Peyer's patch (tissue), 4 donors: ENCODE measurements around the gene ZNF507. TPM values are rescaled to one million over a fixed set of nuclear protein-coding genes. Genes with fewer than 3 reads are reported as not detected.

Experiments
- DNase-seq, 3 donors: peaks; one replicate each; pipeline ENCODE4 v3.0.0-alpha.2; 2017 to 2019
- H3K27ac ChIP-seq, 4 donors: fragments of 200-600 bp; sonication (generic); one replicate each; pipeline ENCODE4 v1.5.1; 2016 to 2019
- H3K27me3 ChIP-seq, 2 donors: fragments of 200-600 bp; sonication (generic); one replicate each; pipeline ENCODE4 v1.5.1; 2019
- H3K36me3 ChIP-seq, 3 donors: fragments of 200-600 bp; sonication (generic); one replicate each; pipeline ENCODE4 v1.5.1; 2016 to 2019
- H3K4me1 ChIP-seq, 4 donors: fragments of 200-600 bp; sonication (generic); one replicate each; pipeline ENCODE4 v1.5.1; 2016 to 2019
- H3K4me3 ChIP-seq, 4 donors: fragments of 200-600 bp; sonication (generic); 1 replicate in 3 of 4; 2 replicates in 1 of 4; pipeline ENCODE4 v1.5.1; 2016 to 2019; ENCODE audit warnings: mild to moderate bottlenecking in 1 of 4
- H3K9me3 ChIP-seq, 4 donors: fragments of 200-600 bp; sonication (generic); one replicate each; pipeline ENCODE4 v1.5.1; 2016 to 2019; ENCODE audit warnings: mild to moderate bottlenecking in 1 of 4
- POLR2A ChIP-seq, 2 donors: fragments of 450-650 bp; IDR thresholded peaks; one replicate each; pipeline ENCODE4 v1.5.1; 2017; ENCODE audit warnings: antibody characterized with exemption in 2 of 2, mild to moderate bottlenecking in 2 of 2, moderate library complexity in 2 of 2
- total RNA-seq, 4 donors: library from RNA; depleted of rRNA; stranded (reverse); fragments of >200 nt; gene quantifications; one replicate each; pipeline ENCODE4 v1.1.0, GENCODE V29; 2016
- TF ChIP-seq, protein P1 (sequence below), 6 experiments: fragments of 450-650 bp in 4 of 6; fragments of 200-600 bp in 2 of 6; sonication (generic) in 1 of 6; IDR thresholded peaks; one replicate each; pipeline ENCODE4 v1.5.1; 2017 to 2019; ENCODE audit warnings: antibody characterized with exemption in 6 of 6, mild to moderate bottlenecking in 3 of 6, moderate library complexity in 1 of 6

Gene ZNF507
- total RNA-seq, 4 donors from 2014 or later = 28.2 to 43.7 (median 34.2) TPM

DNA sequence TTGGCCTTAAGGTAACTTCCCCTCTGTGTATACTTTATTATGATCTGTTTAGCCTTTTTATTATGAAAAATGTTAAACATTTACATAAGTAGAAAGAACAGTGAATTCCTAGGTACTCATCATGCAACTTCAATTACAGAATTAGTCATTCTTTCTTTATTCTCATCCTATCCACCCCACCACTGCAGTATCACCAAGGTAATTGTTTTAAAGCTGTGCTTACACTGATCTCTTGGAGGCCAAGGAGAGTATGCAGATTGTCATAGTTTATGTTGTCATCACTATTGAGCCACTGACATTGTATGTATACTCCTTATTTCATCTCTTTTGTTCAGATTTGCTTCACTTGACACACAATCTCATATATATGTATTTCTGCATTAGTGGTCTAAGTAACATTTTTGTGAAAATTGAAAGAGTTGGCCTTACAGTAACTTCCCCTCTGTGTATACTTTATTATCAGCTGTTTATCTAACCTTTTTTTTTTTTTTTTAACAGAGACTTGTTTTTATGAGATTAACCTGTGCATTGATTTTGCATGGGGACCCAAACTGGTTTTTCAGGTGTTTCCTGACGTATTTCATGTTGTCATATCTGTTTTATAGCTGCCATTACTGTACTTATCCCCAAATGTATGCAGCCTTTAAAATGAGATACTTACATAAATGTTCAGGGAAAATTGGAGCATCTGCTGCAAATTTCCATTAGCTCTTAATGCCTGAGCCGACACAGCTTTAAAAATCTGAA is 4.5 kb downstream of the ZNF507 start:
- DNase-seq = no peak
- peaks cover 0 to 42% (median 11%) of the 10 kb centered on the region in 4 donors for H3K4me1 ChIP-seq
- TF ChIP-seq POLR2A (IDR thresholded peaks at IDR 0.05) = no peak
- TF ChIP-seq, protein P1, sequence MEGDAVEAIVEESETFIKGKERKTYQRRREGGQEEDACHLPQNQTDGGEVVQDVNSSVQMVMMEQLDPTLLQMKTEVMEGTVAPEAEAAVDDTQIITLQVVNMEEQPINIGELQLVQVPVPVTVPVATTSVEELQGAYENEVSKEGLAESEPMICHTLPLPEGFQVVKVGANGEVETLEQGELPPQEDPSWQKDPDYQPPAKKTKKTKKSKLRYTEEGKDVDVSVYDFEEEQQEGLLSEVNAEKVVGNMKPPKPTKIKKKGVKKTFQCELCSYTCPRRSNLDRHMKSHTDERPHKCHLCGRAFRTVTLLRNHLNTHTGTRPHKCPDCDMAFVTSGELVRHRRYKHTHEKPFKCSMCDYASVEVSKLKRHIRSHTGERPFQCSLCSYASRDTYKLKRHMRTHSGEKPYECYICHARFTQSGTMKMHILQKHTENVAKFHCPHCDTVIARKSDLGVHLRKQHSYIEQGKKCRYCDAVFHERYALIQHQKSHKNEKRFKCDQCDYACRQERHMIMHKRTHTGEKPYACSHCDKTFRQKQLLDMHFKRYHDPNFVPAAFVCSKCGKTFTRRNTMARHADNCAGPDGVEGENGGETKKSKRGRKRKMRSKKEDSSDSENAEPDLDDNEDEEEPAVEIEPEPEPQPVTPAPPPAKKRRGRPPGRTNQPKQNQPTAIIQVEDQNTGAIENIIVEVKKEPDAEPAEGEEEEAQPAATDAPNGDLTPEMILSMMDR (IDR thresholded peaks at IDR 0.05) = no peak
- peak overlapping the region in 2 of 4 donors; percentile 7 to 73 for H3K27ac ChIP-seq
- peaks cover 0 to 34% (median 0%) of the 10 kb centered on the region in 3 donors for H3K36me3 ChIP-seq
- no peaks in the 10 kb centered on the region for H3K9me3 ChIP-seq
- no peaks in the 10 kb centered on the region for H3K27me3 ChIP-seq
- peak overlapping the region in 2 of 4 donors; percentile 11 to 19 for H3K4me3 ChIP-seq

GRCh38 chr19:32350471-32350865 is 5.1 kb downstream of the ZNF507 start:
- DNase-seq = no peak
- TF ChIP-seq, protein P1 (IDR thresholded peaks at IDR 0.05) = no peak
- no peak for TF ChIP-seq POLR2A (IDR thresholded peaks at IDR 0.05)
- Histone ChIP-seq H3K4me3 (peak overlapping the region in 2 of 4 donors; percentile 11 to 19), H3K4me1 (peaks cover 0 to 42% (median 11%) of the 10 kb centered on the region in 4 donors), H3K9me3 (no peaks in the 10 kb centered on the region), H3K27ac (peak overlapping the region in 3 of 4 donors; percentile 51 to 73 (median 72)), H3K36me3 (peaks cover 0 to 39% (median 0%) of the 10 kb centered on the region in 3 donors), H3K27me3 (no peaks in the 10 kb centered on the region)

GRCh38 chr19:32350987-32351348 is 5.6 kb downstream of the ZNF507 start:
- H3K27ac ChIP-seq = peak overlapping the region in 3 of 4 donors; percentile 51 to 73 (median 72)
- H3K4me3 ChIP-seq = no peak overlapping the region
- no peaks in the 10 kb centered on the region for H3K9me3 ChIP-seq
- H3K27me3 ChIP-seq = no peaks in the 10 kb centered on the region
- H3K36me3 ChIP-seq = peaks cover 0 to 43% (median 0%) of the 10 kb centered on the region in 3 donors
- no peak for DNase-seq
- peaks cover 0 to 42% (median 11%) of the 10 kb centered on the region in 4 donors for H3K4me1 ChIP-seq
- TF ChIP-seq, protein P1 (IDR thresholded peaks at IDR 0.05) = no peak
- no peak for TF ChIP-seq POLR2A (IDR thresholded peaks at IDR 0.05)

- H3K4me1 ChIP-seq = peaks cover 0 to 34% (median 8%) of the 10 kb centered on the region in 4 donors
These were observed 6.8 kb downstream of the ZNF507 start for GRCh38 chr19:32352241-32352630.

GRCh38 chr19:32354345-32354744 is 8.9 kb downstream of the ZNF507 start:
- DNase-seq = no peak
- Histone ChIP-seq H3K4me1 (peaks cover 0 to 22% (median 6%) of the 10 kb centered on the region in 4 donors), H3K9me3 (no peaks in the 10 kb centered on the region), H3K27ac (no peak overlapping the region), H3K36me3 (peaks cover 0 to 63% (median 0%) of the 10 kb centered on the region in 3 donors), H3K4me3 (no peak overlapping the region), H3K27me3 (no peaks in the 10 kb centered on the region)
- TF ChIP-seq POLR2A (IDR thresholded peaks at IDR 0.05) = no peak
- TF ChIP-seq, protein P1 (IDR thresholded peaks at IDR 0.05) = no peak

More at GRCh38 chr19:32352241-32352630, 6.8 kb downstream of the ZNF507 start:
- Histone ChIP-seq H3K9me3 (no peaks in the 10 kb centered on the region), H3K27ac (no peak overlapping the region), H3K4me3 (no peak overlapping the region), H3K27me3 (no peaks in the 10 kb centered on the region), H3K36me3 (peaks cover 0 to 51% (median 0%) of the 10 kb centered on the region in 3 donors)
- TF ChIP-seq, protein P1 (IDR thresholded peaks at IDR 0.05) = no peak
- no peak for TF ChIP-seq POLR2A (IDR thresholded peaks at IDR 0.05)
- DNase-seq = no peak
